D721Med (cell line): ENCODE measurements around the gene HIGD1C.
"Not testable (repeated sequence)": the region's sequence is repeated elsewhere in the genome, so short reads cannot be mapped to it uniquely, and the experiment has no call there.

Source experiments
- DNase-seq: peaks from one replicate; pipeline ENCODE4 v3.0.0; 2011; ENCODE audit warnings: low spot score; ENCODE audit not compliant: insufficient read length
- FAIRE-seq: peaks from 2 replicates; lab custom pipeline; 2011; peaks lifted over from hg19 to GRCh38; lab: Jason Lieb, UNC
- CTCF ChIP-seq: IDR thresholded peaks from 2 replicates; pipeline ENCODE4 v1.5.1; 2012; ENCODE audit warnings: mild to moderate bottlenecking, control low read depth; ENCODE audit not compliant: insufficient read depth; ENCODE audit errors: missing control alignments

The HIGD1C gene

GRCh38 chr12:51008329-51009055 is 56.1 kb downstream of the HIGD1C start:
- FAIRE-seq, result no peak
- TF ChIP-seq CTCF, result no peak
- DNase-seq, result peak; percentile 55

DNA sequence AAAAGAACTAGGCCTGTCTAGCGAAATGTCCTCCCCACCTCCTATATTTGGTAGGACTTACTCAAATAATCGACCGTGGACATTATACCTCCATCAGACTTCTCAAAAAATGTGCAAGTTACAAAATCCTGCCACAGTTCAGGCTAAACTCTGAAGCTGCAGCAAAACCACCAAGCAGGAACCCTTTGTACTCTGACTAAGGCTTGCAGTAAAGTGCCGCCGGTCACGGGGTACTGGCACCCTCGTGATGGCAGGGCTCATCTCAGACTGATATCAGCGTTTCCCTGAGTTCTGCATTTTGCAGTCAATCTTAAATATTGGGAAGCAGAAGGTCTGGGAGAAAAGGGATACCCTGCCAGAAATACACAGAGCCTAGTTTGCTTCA is 56.7 kb downstream of the HIGD1C start:
- no peak for TF ChIP-seq CTCF
- no peak for FAIRE-seq

DNA sequence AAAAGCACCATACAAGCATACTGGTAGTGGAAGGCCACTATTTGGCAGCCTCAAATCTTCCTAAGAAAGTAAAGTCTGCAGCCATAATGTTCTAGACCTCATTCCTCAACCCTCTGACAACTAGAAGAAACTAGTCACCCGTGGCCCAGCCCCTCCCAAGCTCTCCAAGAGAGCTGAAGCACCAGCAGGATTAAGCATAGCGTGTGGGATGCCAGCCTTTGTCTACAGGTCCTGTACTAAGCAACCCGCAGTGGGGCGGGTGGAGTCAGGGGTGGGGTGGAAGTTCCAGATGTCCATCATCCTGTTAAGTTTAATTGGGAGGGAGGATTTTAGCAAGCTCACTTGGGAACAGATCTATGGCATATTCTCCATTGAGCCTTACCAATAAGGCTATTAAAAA is 59.6 kb downstream of the HIGD1C start:
- no peak for FAIRE-seq
- TF ChIP-seq CTCF, result no peak

More for the DNA sequence above, 56.7 kb downstream of the HIGD1C start:
- no peak for DNase-seq

GRCh38 chr12:51012570-51013236 is 60.4 kb downstream of the HIGD1C start:
- TF ChIP-seq CTCF, result no peak
- DNase-seq (no peak), FAIRE-seq (no peak)

More for the DNA sequence above, 59.6 kb downstream of the HIGD1C start:
- no peak for DNase-seq

DNA sequence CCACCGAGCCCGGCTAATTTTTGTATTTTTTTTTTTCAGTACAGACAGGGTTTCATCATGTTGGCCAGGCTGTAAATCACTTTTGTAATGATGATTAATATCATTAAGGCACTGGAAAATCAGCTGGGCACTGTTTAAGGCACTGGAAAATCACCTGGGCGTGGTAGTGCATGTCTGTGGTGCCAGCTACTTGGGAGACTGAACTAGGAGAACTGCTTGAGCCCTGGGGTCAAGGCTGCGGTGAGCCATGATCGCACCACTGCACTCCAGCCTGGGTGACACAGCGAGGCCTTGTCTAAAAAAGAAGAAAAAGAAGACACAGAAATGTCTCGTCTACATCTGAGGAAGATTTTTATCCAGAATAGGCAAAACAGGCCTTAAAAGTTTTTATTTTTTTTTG is 61.1 kb downstream of the HIGD1C start:
- FAIRE-seq (no peak), DNase-seq (no peak)
- no peak for TF ChIP-seq CTCF

DNA sequence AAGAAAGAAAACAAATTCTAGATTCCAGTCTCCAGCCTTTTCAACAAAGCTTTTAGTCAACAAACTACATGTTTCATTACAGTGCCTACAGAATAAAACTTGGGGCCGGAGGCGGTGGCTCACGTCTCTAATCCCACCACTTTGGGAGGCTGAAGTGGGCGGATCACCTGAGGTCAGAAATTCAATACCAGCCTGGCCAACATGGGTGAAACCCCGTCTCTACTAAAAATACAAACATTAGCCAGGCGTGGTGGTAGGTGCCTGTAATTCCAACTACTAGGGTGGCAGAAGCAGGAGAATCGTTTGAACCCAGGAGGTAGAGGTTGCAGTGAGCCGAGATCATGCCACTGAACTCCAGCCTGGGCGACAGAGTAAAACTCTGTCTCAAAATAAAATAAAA is 62.1 kb downstream of the HIGD1C start:
- DNase-seq, FAIRE-seq: not testable (repeated sequence)

DNA sequence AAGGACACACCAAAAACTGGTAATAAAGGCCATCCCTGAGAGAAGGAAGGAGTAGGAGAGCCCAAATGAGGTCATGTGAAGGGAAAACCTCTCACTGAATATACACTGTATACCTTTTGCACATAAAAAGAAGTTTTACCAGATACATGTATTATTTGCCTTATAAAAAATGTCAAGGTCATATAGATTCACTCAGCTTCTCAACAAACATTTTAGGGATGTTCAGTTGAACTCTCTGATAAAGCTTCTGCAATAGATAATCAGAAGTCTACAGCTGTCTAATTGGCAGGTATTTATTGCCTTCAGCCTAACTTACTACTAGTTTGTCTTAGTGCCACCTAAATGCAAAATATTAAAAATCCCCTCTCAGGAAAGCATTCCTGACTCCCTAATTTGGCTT is 65.1 kb downstream of the HIGD1C start:
- no peak for TF ChIP-seq CTCF
- FAIRE-seq, result no peak
- DNase-seq, result no peak
